NCI-H1417 (cell line): ENCODE data around the gene NFE2L2.
"Not testable (repeated sequence)": the region's sequence is repeated elsewhere in the genome, so short reads cannot be mapped to it uniquely, and the experiment has no call there.

Source experiments
- DNase-seq, 3 experiments: peaks; one replicate each; lab custom pipeline; 2025; lab: John Stamatoyannopoulos, UW

The NFE2L2 gene

GRCh38 chr2:177281400-177282180, 17.1 kb upstream of the NFE2L2 start:
- DNase-seq = no peak

GRCh38 chr2:177279847-177280246, 15.3 kb upstream of the NFE2L2 start:
- no peak for DNase-seq

- DNase-seq = no peak
Observed at GRCh38 chr2:177275743-177276055, 11.2 kb upstream of the NFE2L2 start.

- no peak for DNase-seq
Observed at GRCh38 chr2:177275040-177275742, 10.7 kb upstream of the NFE2L2 start.

- DNase-seq = no peak
Observed at GRCh38 chr2:177273408-177273807, 8.9 kb upstream of the NFE2L2 start.

- no peak for DNase-seq
Observed at GRCh38 chr2:177272765-177273164, 8.2 kb upstream of the NFE2L2 start.

- no peak for DNase-seq
Observed at GRCh38 chr2:177271981-177272666, 7.6 kb upstream of the NFE2L2 start.

GRCh38 chr2:177270531-177270930, 6.0 kb upstream of the NFE2L2 start:
- no peak for DNase-seq

- DNase-seq = no peak
Observed at GRCh38 chr2:177268901-177269300, 4.4 kb upstream of the NFE2L2 start.

- no peak for DNase-seq
Observed at GRCh38 chr2:177268187-177268871, 3.8 kb upstream of the NFE2L2 start.

- DNase-seq = not testable (repeated sequence)
Observed at GRCh38 chr2:177266955-177267354, 2.4 kb upstream of the NFE2L2 start.

GRCh38 chr2:177265824-177266817, 1.6 kb upstream of the NFE2L2 start:
- DNase-seq = peak in 1 of 3 experiments; percentile 55

- DNase-seq = peak; percentile 17 to 87 (median 80)
Observed at GRCh38 chr2:177264209-177264692, 276 bp downstream of the NFE2L2 start.

- DNase-seq = peak; percentile 89 to 98 (median 98)
Observed at GRCh38 chr2:177263451-177264208, 897 bp downstream of the NFE2L2 start.

- no peak for DNase-seq
Observed at GRCh38 chr2:177262958-177263450, 1.5 kb downstream of the NFE2L2 start.

GRCh38 chr2:177262092-177262491, 2.4 kb downstream of the NFE2L2 start:
- DNase-seq = peak in 1 of 3 experiments; percentile 44

GRCh38 chr2:177261116-177262060, 3.1 kb downstream of the NFE2L2 start:
- DNase-seq = peak in 1 of 3 experiments; percentile 40

- no peak for DNase-seq
Observed at GRCh38 chr2:177260379-177260778, 4.1 kb downstream of the NFE2L2 start.

- DNase-seq = no peak
Observed at GRCh38 chr2:177258059-177258458, 6.5 kb downstream of the NFE2L2 start.
